GM04504 (cell line): ENCODE measurements around the gene LCN10.
A peak's percentile ranks its signal among the peaks of the same experiment; 100 is the strongest.
"Not testable (repeated sequence)": the region's sequence is repeated elsewhere in the genome, so short reads cannot be mapped to it uniquely, and the experiment has no call there.

Experiments
- DNase-seq: peaks from one replicate; pipeline ENCODE4 v3.0.0-alpha.2; 2012; ENCODE audit warnings: low read depth

LCN10 gene

GRCh38 chr9:136742591-136743391 is at the start of gene LCN10:
Gene LCN10 (minus strand): TSS chr9:136742940. CDS start chr9:136742903, 37 bp downstream.
- no peak for DNase-seq

- no peak for DNase-seq
Observed at GRCh38 chr9:136791516-136792276, 49.0 kb upstream of the LCN10 start.

GRCh38 chr9:136790640-136791515 is 48.1 kb upstream of the LCN10 start, which contains the start of gene TMEM141:
Gene TMEM141 (plus strand): TSS chr9:136791344. CDS start chr9:136791371, 27 bp downstream.
- peak; percentile 98 for DNase-seq

GRCh38 chr9:136789523-136789937 is 46.8 kb upstream of the LCN10 start:
- DNase-seq = no peak

GRCh38 chr9:136788644-136789522 is 46.1 kb upstream of the LCN10 start:
- not testable (repeated sequence) for DNase-seq

- no peak for DNase-seq
Observed at GRCh38 chr9:136787690-136788400, 45.1 kb upstream of the LCN10 start.

GRCh38 chr9:136786983-136787382 is 44.2 kb upstream of the LCN10 start:
- DNase-seq = not testable (repeated sequence)

- no peak for DNase-seq
Observed at GRCh38 chr9:136786451-136786850, 43.7 kb upstream of the LCN10 start.

GRCh38 chr9:136785565-136786355 is 43.0 kb upstream of the LCN10 start:
- DNase-seq = not testable (repeated sequence)

- no peak for DNase-seq
Observed at GRCh38 chr9:136784997-136785361, 42.2 kb upstream of the LCN10 start.

- DNase-seq = no peak
Observed at GRCh38 chr9:136784249-136784996, 41.7 kb upstream of the LCN10 start.

GRCh38 chr9:136782452-136782851 is 39.7 kb upstream of the LCN10 start:
- DNase-seq = no peak

GRCh38 chr9:136779808-136780207 is 37.1 kb upstream of the LCN10 start:
- DNase-seq = no peak

- no peak for DNase-seq
Observed at GRCh38 chr9:136777359-136777758, 34.6 kb upstream of the LCN10 start.

- DNase-seq = no peak
Observed at GRCh38 chr9:136776947-136777346, 34.2 kb upstream of the LCN10 start.

- no peak for DNase-seq
Observed at GRCh38 chr9:136775191-136775590, 32.5 kb upstream of the LCN10 start.

- no peak for DNase-seq
Observed at GRCh38 chr9:136774416-136775045, 31.8 kb upstream of the LCN10 start.

- no peak for DNase-seq
Observed at GRCh38 chr9:136773386-136774044, 30.8 kb upstream of the LCN10 start.
